ENCODE measurements around the gene FRK. TPM values are rescaled to one million over a fixed set of nuclear protein-coding genes. Genes with fewer than 3 reads are reported as not detected.

Gene FRK
- total RNA-seq, 1 experiment from 2014 or later: not detected

GRCh38 chr6:116087437-116088027 is 26.8 kb upstream of the FRK start:
- H3K4me2 ChIP-seq (ENCODE audit: low read depth, low read length, poor library complexity, severe bottlenecking): no peak overlapping the region
- H3K4me3 ChIP-seq (ENCODE audit: low read length): no peak overlapping the region
- no peaks in the 10 kb centered on the region for H3K79me2 ChIP-seq (ENCODE audit: low read length)
- H4K20me1 ChIP-seq (ENCODE audit: insufficient read depth, low read depth, low read length): no peaks in the 10 kb centered on the region
- H3K9me3 ChIP-seq (ENCODE audit: low read length): no peaks in the 10 kb centered on the region
- no peak overlapping the region for H2AFZ ChIP-seq (ENCODE audit: low read length)
- H3K9me2 ChIP-seq (replicated peaks; ENCODE audit: insufficient read depth, low read length): no peaks in the 10 kb centered on the region
- H3K36me3 ChIP-seq (ENCODE audit: insufficient read depth, low read length): no peaks in the 10 kb centered on the region
- no peaks in the 10 kb centered on the region for H3K27me3 ChIP-seq (ENCODE audit: low read length)
- no peak for DNase-seq
- H3K27ac ChIP-seq (ENCODE audit: low read length): no peak overlapping the region
- H3K9ac ChIP-seq (ENCODE audit: low read length): no peak overlapping the region
- H3K4me1 ChIP-seq (ENCODE audit: low read length): no peaks in the 10 kb centered on the region

- H3K9ac ChIP-seq (ENCODE audit: low read length): no peak overlapping the region
- H3K27me3 ChIP-seq (ENCODE audit: low read length): no peaks in the 10 kb centered on the region
- H3K36me3 ChIP-seq (ENCODE audit: insufficient read depth, low read length): no peaks in the 10 kb centered on the region
- H3K79me2 ChIP-seq (ENCODE audit: low read length): no peaks in the 10 kb centered on the region
- H3K4me2 ChIP-seq (ENCODE audit: low read depth, low read length, poor library complexity, severe bottlenecking): no peak overlapping the region
- H3K27ac ChIP-seq (ENCODE audit: low read length): no peak overlapping the region
- H3K9me3 ChIP-seq (ENCODE audit: low read length): no peaks in the 10 kb centered on the region
- H3K4me3 ChIP-seq (ENCODE audit: low read length): no peak overlapping the region
- no peak overlapping the region for H2AFZ ChIP-seq (ENCODE audit: low read length)
- DNase-seq: no peak
- H4K20me1 ChIP-seq (ENCODE audit: insufficient read depth, low read depth, low read length): no peaks in the 10 kb centered on the region
- no peaks in the 10 kb centered on the region for H3K4me1 ChIP-seq (ENCODE audit: low read length)
- no peaks in the 10 kb centered on the region for H3K9me2 ChIP-seq (replicated peaks; ENCODE audit: insufficient read depth, low read length)
Measured at GRCh38 chr6:116084284-116084683, 23.6 kb upstream of the FRK start.

DNA sequence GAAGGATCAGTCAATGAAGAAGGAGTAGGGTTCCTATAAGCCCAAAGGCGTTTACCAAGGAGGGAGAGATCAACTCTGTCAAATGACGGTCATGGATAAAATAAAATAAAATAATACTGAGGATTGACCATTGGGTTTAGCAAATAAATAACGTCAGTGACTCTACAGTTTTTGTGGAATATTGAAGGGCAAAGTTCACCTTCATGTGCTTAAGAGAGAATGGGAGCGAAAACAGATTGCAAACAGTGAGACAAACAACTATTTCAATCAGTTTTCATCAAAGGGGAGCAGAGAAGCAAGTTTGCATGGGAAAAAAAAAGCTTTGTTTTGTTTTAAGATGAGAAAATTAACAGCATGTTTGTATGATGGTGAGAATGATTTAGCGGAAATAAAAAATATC is 22.4 kb upstream of the FRK start:
- Histone ChIP-seq H3K27me3 (ENCODE audit: low read length) (no peaks in the 10 kb centered on the region), H2AFZ (ENCODE audit: low read length) (no peak overlapping the region), H3K4me1 (ENCODE audit: low read length) (no peaks in the 10 kb centered on the region), H3K4me2 (ENCODE audit: low read depth, low read length, poor library complexity, severe bottlenecking) (no peak overlapping the region), H3K4me3 (ENCODE audit: low read length) (no peak overlapping the region), H3K27ac (ENCODE audit: low read length) (no peak overlapping the region), H3K36me3 (ENCODE audit: insufficient read depth, low read length) (no peaks in the 10 kb centered on the region), H4K20me1 (ENCODE audit: insufficient read depth, low read depth, low read length) (no peaks in the 10 kb centered on the region), H3K9me2 (replicated peaks; ENCODE audit: insufficient read depth, low read length) (no peaks in the 10 kb centered on the region), H3K79me2 (ENCODE audit: low read length) (no peaks in the 10 kb centered on the region), H3K9ac (ENCODE audit: low read length) (no peak overlapping the region), H3K9me3 (ENCODE audit: low read length) (no peaks in the 10 kb centered on the region)
- DNase-seq: no peak

GRCh38 chr6:116078945-116079344 is 18.3 kb upstream of the FRK start:
- H3K9ac ChIP-seq (ENCODE audit: low read length): no peak overlapping the region
- no peak overlapping the region for H2AFZ ChIP-seq (ENCODE audit: low read length)
- peaks cover 3% of the 10 kb centered on the region; the same call in 1 of the 2 replicates for H3K4me1 ChIP-seq (ENCODE audit: low read length)
- no peaks in the 10 kb centered on the region for H3K36me3 ChIP-seq (ENCODE audit: insufficient read depth, low read length)
- H3K9me3 ChIP-seq (ENCODE audit: low read length): no peaks in the 10 kb centered on the region
- no peak overlapping the region for H3K27ac ChIP-seq (ENCODE audit: low read length)
- no peak overlapping the region for H3K4me3 ChIP-seq (ENCODE audit: low read length)
- H4K20me1 ChIP-seq (ENCODE audit: insufficient read depth, low read depth, low read length): no peaks in the 10 kb centered on the region
- H3K27me3 ChIP-seq (ENCODE audit: low read length): no peaks in the 10 kb centered on the region
- H3K4me2 ChIP-seq (ENCODE audit: low read depth, low read length, poor library complexity, severe bottlenecking): no peak overlapping the region
- H3K79me2 ChIP-seq (ENCODE audit: low read length): no peaks in the 10 kb centered on the region
- no peaks in the 10 kb centered on the region for H3K9me2 ChIP-seq (replicated peaks; ENCODE audit: insufficient read depth, low read length)
- no peak for DNase-seq

GRCh38 chr6:116078522-116078921 is 17.8 kb upstream of the FRK start:
- no peaks in the 10 kb centered on the region for H3K9me2 ChIP-seq (replicated peaks; ENCODE audit: insufficient read depth, low read length)
- H3K4me2 ChIP-seq (ENCODE audit: low read depth, low read length, poor library complexity, severe bottlenecking): no peak overlapping the region

GRCh38 chr6:116074732-116075390 is 14.2 kb upstream of the FRK start:
- no peak overlapping the region for H3K9ac ChIP-seq (ENCODE audit: low read length)
- no peak overlapping the region for H3K27ac ChIP-seq (ENCODE audit: low read length)
- no peaks in the 10 kb centered on the region for H4K20me1 ChIP-seq (ENCODE audit: insufficient read depth, low read depth, low read length)
- no peak overlapping the region for H2AFZ ChIP-seq (ENCODE audit: low read length)
- H3K4me1 ChIP-seq (ENCODE audit: low read length): peaks cover 3% of the 10 kb centered on the region; the same call in 1 of the 2 replicates
- no peaks in the 10 kb centered on the region for H3K9me3 ChIP-seq (ENCODE audit: low read length)
- no peak overlapping the region for H3K4me2 ChIP-seq (ENCODE audit: low read depth, low read length, poor library complexity, severe bottlenecking)
- DNase-seq: no peak
- no peaks in the 10 kb centered on the region for H3K9me2 ChIP-seq (replicated peaks; ENCODE audit: insufficient read depth, low read length)
- no peaks in the 10 kb centered on the region for H3K36me3 ChIP-seq (ENCODE audit: insufficient read depth, low read length)
- no peaks in the 10 kb centered on the region for H3K27me3 ChIP-seq (ENCODE audit: low read length)
- H3K4me3 ChIP-seq (ENCODE audit: low read length): no peak overlapping the region
- no peaks in the 10 kb centered on the region for H3K79me2 ChIP-seq (ENCODE audit: low read length)

More at GRCh38 chr6:116078522-116078921, 17.8 kb upstream of the FRK start:
- H3K4me1 ChIP-seq (ENCODE audit: low read length): peaks cover 3% of the 10 kb centered on the region; the same call in 1 of the 2 replicates
- H2AFZ ChIP-seq (ENCODE audit: low read length): no peak overlapping the region
- H3K4me3 ChIP-seq (ENCODE audit: low read length): no peak overlapping the region
- H4K20me1 ChIP-seq (ENCODE audit: insufficient read depth, low read depth, low read length): no peaks in the 10 kb centered on the region
- H3K27me3 ChIP-seq (ENCODE audit: low read length): no peaks in the 10 kb centered on the region
- H3K9ac ChIP-seq (ENCODE audit: low read length): no peak overlapping the region
- DNase-seq: no peak
- H3K9me3 ChIP-seq (ENCODE audit: low read length): no peaks in the 10 kb centered on the region
- no peak overlapping the region for H3K27ac ChIP-seq (ENCODE audit: low read length)
- H3K79me2 ChIP-seq (ENCODE audit: low read length): no peaks in the 10 kb centered on the region
- H3K36me3 ChIP-seq (ENCODE audit: insufficient read depth, low read length): no peaks in the 10 kb centered on the region

- no peaks in the 10 kb centered on the region for H3K9me2 ChIP-seq (replicated peaks; ENCODE audit: insufficient read depth, low read length)
- H3K27ac ChIP-seq (ENCODE audit: low read length): no peak overlapping the region
- H3K79me2 ChIP-seq (ENCODE audit: low read length): no peaks in the 10 kb centered on the region
- H3K9me3 ChIP-seq (ENCODE audit: low read length): no peaks in the 10 kb centered on the region
- no peak overlapping the region for H2AFZ ChIP-seq (ENCODE audit: low read length)
- peaks cover 3% of the 10 kb centered on the region; the same call in 1 of the 2 replicates for H3K4me1 ChIP-seq (ENCODE audit: low read length)
- no peak overlapping the region for H3K4me3 ChIP-seq (ENCODE audit: low read length)
- no peaks in the 10 kb centered on the region for H4K20me1 ChIP-seq (ENCODE audit: insufficient read depth, low read depth, low read length)
- H3K36me3 ChIP-seq (ENCODE audit: insufficient read depth, low read length): no peaks in the 10 kb centered on the region
- no peak overlapping the region for H3K9ac ChIP-seq (ENCODE audit: low read length)
- DNase-seq: no peak
- no peak overlapping the region for H3K4me2 ChIP-seq (ENCODE audit: low read depth, low read length, poor library complexity, severe bottlenecking)
- no peaks in the 10 kb centered on the region for H3K27me3 ChIP-seq (ENCODE audit: low read length)
Measured at GRCh38 chr6:116073765-116074440, 13.2 kb upstream of the FRK start.

- H3K27me3 ChIP-seq (ENCODE audit: low read length): no peaks in the 10 kb centered on the region
- no peak for DNase-seq
- no peak overlapping the region for H3K27ac ChIP-seq (ENCODE audit: low read length)
- no peak overlapping the region for H3K4me2 ChIP-seq (ENCODE audit: low read depth, low read length, poor library complexity, severe bottlenecking)
- no peaks in the 10 kb centered on the region for H3K9me2 ChIP-seq (replicated peaks; ENCODE audit: insufficient read depth, low read length)
- no peak overlapping the region for H3K4me3 ChIP-seq (ENCODE audit: low read length)
- H3K4me1 ChIP-seq (ENCODE audit: low read length): peaks cover 1% of the 10 kb centered on the region; the same call in 1 of the 2 replicates
- no peak overlapping the region for H3K9ac ChIP-seq (ENCODE audit: low read length)
- no peak overlapping the region for H2AFZ ChIP-seq (ENCODE audit: low read length)
- no peaks in the 10 kb centered on the region for H3K79me2 ChIP-seq (ENCODE audit: low read length)
- no peaks in the 10 kb centered on the region for H4K20me1 ChIP-seq (ENCODE audit: insufficient read depth, low read depth, low read length)
- no peaks in the 10 kb centered on the region for H3K36me3 ChIP-seq (ENCODE audit: insufficient read depth, low read length)
- no peaks in the 10 kb centered on the region for H3K9me3 ChIP-seq (ENCODE audit: low read length)
Measured at GRCh38 chr6:116072368-116072767, 11.7 kb upstream of the FRK start.
